Activated CD4-positive, CD25-positive, alpha-beta regulatory T cell treated with anti-CD3 and anti-CD28 coated beads, Interleukin-2, amount 50 U/mL, for 16 hours (primary cell): ENCODE data around the gene NDOR1.

Experiments used
- DNase-seq: peaks from one replicate; pipeline ENCODE4 v3.0.0-alpha.2; 2020; ENCODE audit warnings: low read depth, low spot score

NDOR1 gene

GRCh38 chr9:137182836-137183235, 22.7 kb upstream of the NDOR1 start:
- DNase-seq: no peak

- DNase-seq: no peak
These were observed 21.4 kb upstream of the NDOR1 start for GRCh38 chr9:137183980-137184595.

- DNase-seq: no peak
These were observed 20.4 kb upstream of the NDOR1 start for GRCh38 chr9:137184881-137185660.

GRCh38 chr9:137185921-137186320, 19.6 kb upstream of the NDOR1 start:
- no peak for DNase-seq

GRCh38 chr9:137186385-137186784, 19.1 kb upstream of the NDOR1 start:
- no peak for DNase-seq

GRCh38 chr9:137187386-137187785, 18.1 kb upstream of the NDOR1 start:
- no peak for DNase-seq

- DNase-seq: no peak
These were observed 17.4 kb upstream of the NDOR1 start for GRCh38 chr9:137188086-137188489.

GRCh38 chr9:137188490-137189296, 16.8 kb upstream of the NDOR1 start, which contains the start of the genes ANAPC2 and SSNA1:
TSS of gene ANAPC2 (minus strand) at chr9:137188560. CDS start at chr9:137188532, 28 bp downstream.
TSS of gene SSNA1 (plus strand) at chr9:137188676. CDS start at chr9:137188727, 51 bp downstream.
- peak; percentile 92 for DNase-seq

- no peak for DNase-seq
These were observed 15.9 kb upstream of the NDOR1 start for GRCh38 chr9:137189297-137190295.

GRCh38 chr9:137190315-137190856, 15.1 kb upstream of the NDOR1 start:
- no peak for DNase-seq

GRCh38 chr9:137191245-137191644, 14.3 kb upstream of the NDOR1 start:
- DNase-seq: no peak

- DNase-seq: no peak
These were observed 13.6 kb upstream of the NDOR1 start for GRCh38 chr9:137191691-137192447.

GRCh38 chr9:137192448-137192780, 13.1 kb upstream of the NDOR1 start:
- no peak for DNase-seq

GRCh38 chr9:137192859-137193258, 12.6 kb upstream of the NDOR1 start:
- no peak for DNase-seq

- no peak for DNase-seq
These were observed 11.7 kb upstream of the NDOR1 start for GRCh38 chr9:137193771-137194170.

- DNase-seq: no peak
These were observed 11.1 kb upstream of the NDOR1 start for GRCh38 chr9:137194388-137194787.

- DNase-seq: no peak
These were observed 10.6 kb upstream of the NDOR1 start for GRCh38 chr9:137194909-137195308.

GRCh38 chr9:137195525-137196220, 9.8 kb upstream of the NDOR1 start:
- DNase-seq: no peak
